ENCODE measurements around the gene ACSS3.

DNA sequence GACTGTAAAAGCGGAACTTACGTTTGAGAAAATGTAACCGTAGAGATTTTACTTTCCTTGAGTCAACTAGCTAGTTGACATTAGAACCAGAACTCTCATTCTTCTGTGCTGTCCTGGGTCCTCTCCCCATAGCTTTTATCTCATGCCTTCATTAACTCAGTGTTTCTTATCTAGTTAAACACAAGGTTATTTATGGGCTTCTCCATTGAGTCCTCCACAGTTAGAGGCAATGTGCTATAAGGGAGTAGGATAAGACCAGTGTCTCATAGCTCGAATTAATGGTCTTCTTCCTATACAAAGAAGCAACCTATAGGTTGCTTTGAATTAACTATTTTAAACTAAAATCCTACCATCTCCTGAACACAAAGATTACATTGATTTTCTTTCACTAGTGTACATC, 129.8 kb downstream of the ACSS3 start:
- no peak for TF ChIP-seq CTCF (IDR thresholded peaks at IDR 0.05 in 4 of 5, conservative IDR thresholded peaks at IDR 0.05 in 1 of 5)
- no peak for TF ChIP-seq POLR2A (IDR thresholded peaks at IDR 0.05)
